Endometrial microvascular endothelial cells (primary cell): Measurements from ENCODE around the gene RELN. TPM values are rescaled to one million over a fixed set of nuclear protein-coding genes. Genes with fewer than 3 reads are reported as not detected.

Experiments used
- in situ Hi-C: cut with HindIII; loops from 2 replicates; pipeline ENCODE4 v1.10.0; 2017; ENCODE audit warnings: low sequenced_read_pairs, low pct_unique_long_range_greater_than_20kb; ENCODE audit errors: inconsistent ontology term
- total RNA-seq: library from RNA; depleted of rRNA; stranded (reverse); fragments of >200 nt; gene quantifications from one replicate; pipeline ENCODE4 v1.2.3, GENCODE V29; 2015; ENCODE audit errors: inconsistent ontology term

RELN gene
- total RNA-seq, 1 donor from 2014 or later = 1.2 TPM

- in situ Hi-C loops = no loop called here
Measured at GRCh38 chr7:103952408-103952807, 37.0 kb downstream of the RELN start.

GRCh38 chr7:103951311-103951710 is 38.1 kb downstream of the RELN start:
- in situ Hi-C loops = no loop called here

GRCh38 chr7:103949374-103949773 is 40.1 kb downstream of the RELN start:
- in situ Hi-C loops = loop anchor here (25.0 kb wide), 1 partner anchor 212 kb away; no protein-coding TSS in a partner anchor

- in situ Hi-C loops = loop anchor here (25.0 kb wide), 1 partner anchor 210 kb away; no protein-coding TSS in a partner anchor
Measured at GRCh38 chr7:103947026-103947655, 42.3 kb downstream of the RELN start.

- in situ Hi-C loops = loop anchor here (25.0 kb wide), 1 partner anchor 207 kb away; no protein-coding TSS in a partner anchor
Measured at GRCh38 chr7:103944230-103944900, 45.1 kb downstream of the RELN start.

- in situ Hi-C loops = loop anchor here (25.0 kb wide), 1 partner anchor 205 kb away; no protein-coding TSS in a partner anchor
Measured at GRCh38 chr7:103941976-103942375, 47.5 kb downstream of the RELN start.

- in situ Hi-C loops = loop anchor here (25.0 kb wide), 1 partner anchor 203 kb away; no protein-coding TSS in a partner anchor
Measured at GRCh38 chr7:103940382-103941268, 48.8 kb downstream of the RELN start.

GRCh38 chr7:103937680-103938079 is 51.8 kb downstream of the RELN start:
- in situ Hi-C loops = loop anchor here (25.0 kb wide), 1 partner anchor 200 kb away; no protein-coding TSS in a partner anchor

GRCh38 chr7:103936558-103936957 is 52.9 kb downstream of the RELN start:
- in situ Hi-C loops = loop anchor here (25.0 kb wide), 1 partner anchor 199 kb away; no protein-coding TSS in a partner anchor

- in situ Hi-C loops = loop anchor here (25.0 kb wide), 1 partner anchor 197 kb away; no protein-coding TSS in a partner anchor
Measured at GRCh38 chr7:103934508-103934907, 55.0 kb downstream of the RELN start.

GRCh38 chr7:103932389-103932788 is 57.1 kb downstream of the RELN start:
- in situ Hi-C loops = loop anchor here (25.0 kb wide), 1 partner anchor 195 kb away; no protein-coding TSS in a partner anchor

GRCh38 chr7:103929901-103930311 is 59.6 kb downstream of the RELN start:
- in situ Hi-C loops = loop anchor here (25.0 kb wide), 1 partner anchor 193 kb away; no protein-coding TSS in a partner anchor

- in situ Hi-C loops = loop anchor here (25.0 kb wide), 1 partner anchor 191 kb away; no protein-coding TSS in a partner anchor
Measured at GRCh38 chr7:103928581-103928980, 60.9 kb downstream of the RELN start.

- in situ Hi-C loops = no loop called here
Measured at GRCh38 chr7:103924184-103924583, 65.3 kb downstream of the RELN start.

- in situ Hi-C loops = no loop called here
Measured at GRCh38 chr7:103922407-103922806, 67.1 kb downstream of the RELN start.

- in situ Hi-C loops = no loop called here
Measured at GRCh38 chr7:103921692-103922091, 67.8 kb downstream of the RELN start.

- in situ Hi-C loops = no loop called here
Measured at GRCh38 chr7:103919272-103919868, 70.1 kb downstream of the RELN start.

GRCh38 chr7:103918631-103919271 is 70.7 kb downstream of the RELN start:
- in situ Hi-C loops = no loop called here
